ENCODE results near the gene EPB41.
"Not testable (repeated sequence)": the region's sequence is repeated elsewhere in the genome, so short reads cannot be mapped to it uniquely, and the experiment has no call there.

The EPB41 gene

GRCh38 chr1:28934676-28935075, 20.3 kb downstream of the EPB41 start:
- Histone ChIP-seq H3K9me3 (ENCODE audit: control insufficient read depth, insufficient read depth, low read length) (no peaks in the 10 kb centered on the region), H3K4me3 (ENCODE audit: low read depth, low read length) (no peak overlapping the region), H3K4me1 (ENCODE audit: control insufficient read depth, insufficient read depth, low read length) (no peaks in the 10 kb centered on the region), H3K9ac (ENCODE audit: low read depth, low read length) (no peak overlapping the region), H3K27me3 (ENCODE audit: control insufficient read depth, insufficient read depth, low read length) (no peaks in the 10 kb centered on the region), H3K36me3 (ENCODE audit: control insufficient read depth, insufficient read depth, low read length) (no peaks in the 10 kb centered on the region)

DNA sequence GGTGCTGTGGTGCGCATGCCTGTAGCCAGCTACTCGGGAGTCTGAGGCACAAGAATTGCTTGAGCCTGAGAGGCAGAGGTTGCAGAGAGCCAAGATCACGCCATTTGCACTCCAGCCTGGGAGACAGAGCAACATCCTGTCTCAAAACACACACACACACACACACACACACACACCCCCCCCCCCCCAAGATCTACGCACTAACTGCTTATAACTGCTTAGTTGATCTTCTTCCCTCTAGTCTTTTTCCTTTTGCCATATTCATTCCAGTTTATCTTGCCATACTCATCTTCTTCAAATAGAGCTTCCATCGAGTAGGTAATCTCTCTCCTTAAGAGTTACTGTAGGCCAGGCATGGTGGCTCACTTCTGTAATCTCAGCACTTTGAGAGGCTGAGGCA, 20.9 kb downstream of the EPB41 start:
- H3K27me3 ChIP-seq (ENCODE audit: control insufficient read depth, insufficient read depth, low read length): no peaks in the 10 kb centered on the region
- no peaks in the 10 kb centered on the region for H3K36me3 ChIP-seq (ENCODE audit: control insufficient read depth, insufficient read depth, low read length)

GRCh38 chr1:28936094-28936493, 21.7 kb downstream of the EPB41 start:
- H3K4me3 ChIP-seq (ENCODE audit: low read depth, low read length): no peak overlapping the region
- no peaks in the 10 kb centered on the region for H3K36me3 ChIP-seq (ENCODE audit: control insufficient read depth, insufficient read depth, low read length)
- no peak overlapping the region for H3K9ac ChIP-seq (ENCODE audit: low read depth, low read length)
- H3K4me1 ChIP-seq (ENCODE audit: control insufficient read depth, insufficient read depth, low read length): no peaks in the 10 kb centered on the region
- H3K9me3 ChIP-seq (ENCODE audit: control insufficient read depth, insufficient read depth, low read length): no peaks in the 10 kb centered on the region
- no peaks in the 10 kb centered on the region for H3K27me3 ChIP-seq (ENCODE audit: control insufficient read depth, insufficient read depth, low read length)

More for the DNA sequence above, 20.9 kb downstream of the EPB41 start:
- H3K9ac ChIP-seq (ENCODE audit: low read depth, low read length): no peak overlapping the region
- no peaks in the 10 kb centered on the region for H3K4me1 ChIP-seq (ENCODE audit: control insufficient read depth, insufficient read depth, low read length)
- H3K4me3 ChIP-seq (ENCODE audit: low read depth, low read length): no peak overlapping the region
- no peaks in the 10 kb centered on the region for H3K9me3 ChIP-seq (ENCODE audit: control insufficient read depth, insufficient read depth, low read length)

- no peaks in the 10 kb centered on the region for H3K27me3 ChIP-seq (ENCODE audit: control insufficient read depth, insufficient read depth, low read length)
- no peak overlapping the region for H3K9ac ChIP-seq (ENCODE audit: low read depth, low read length)
- H3K4me1 ChIP-seq (ENCODE audit: control insufficient read depth, insufficient read depth, low read length): no peaks in the 10 kb centered on the region
- H3K9me3 ChIP-seq (ENCODE audit: control insufficient read depth, insufficient read depth, low read length): no peaks in the 10 kb centered on the region
- H3K4me3 ChIP-seq (ENCODE audit: low read depth, low read length): no peak overlapping the region
- no peaks in the 10 kb centered on the region for H3K36me3 ChIP-seq (ENCODE audit: control insufficient read depth, insufficient read depth, low read length)
Observed at GRCh38 chr1:28936528-28936927, 22.2 kb downstream of the EPB41 start.

DNA sequence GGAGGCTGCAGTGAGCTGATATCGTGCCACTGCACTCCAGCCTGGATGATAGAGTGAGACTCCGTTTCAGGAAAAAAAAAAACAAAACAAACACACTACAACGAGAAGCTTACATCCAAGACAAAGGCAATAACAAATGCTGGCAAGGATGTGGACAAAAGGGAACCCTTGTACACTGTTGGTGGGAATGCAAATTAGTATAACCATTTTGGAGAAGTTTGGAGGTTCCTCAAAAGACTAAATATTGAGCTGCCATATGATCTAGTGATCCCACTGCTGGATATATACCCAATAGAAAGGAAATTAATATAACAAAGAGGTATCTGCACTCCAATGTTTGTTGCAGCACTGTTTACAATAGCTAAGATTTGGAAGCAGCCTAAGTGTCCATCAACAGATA, 29.2 kb downstream of the EPB41 start:
- not testable (repeated sequence) for H3K9me3 ChIP-seq (ENCODE audit: control insufficient read depth, insufficient read depth, low read length); H3K36me3 ChIP-seq (ENCODE audit: control insufficient read depth, insufficient read depth, low read length); H3K27me3 ChIP-seq (ENCODE audit: control insufficient read depth, insufficient read depth, low read length); H3K4me3 ChIP-seq (ENCODE audit: low read depth, low read length); H3K9ac ChIP-seq (ENCODE audit: low read depth, low read length); H3K4me1 ChIP-seq (ENCODE audit: control insufficient read depth, insufficient read depth, low read length)

GRCh38 chr1:28950006-28950405, 35.6 kb downstream of the EPB41 start:
- Histone ChIP-seq H3K4me1 (ENCODE audit: control insufficient read depth, insufficient read depth, low read length) (no peaks in the 10 kb centered on the region), H3K27me3 (ENCODE audit: control insufficient read depth, insufficient read depth, low read length) (no peaks in the 10 kb centered on the region), H3K9me3 (ENCODE audit: control insufficient read depth, insufficient read depth, low read length) (no peaks in the 10 kb centered on the region), H3K36me3 (ENCODE audit: control insufficient read depth, insufficient read depth, low read length) (no peaks in the 10 kb centered on the region), H3K4me3 (ENCODE audit: low read depth, low read length) (no peak overlapping the region), H3K9ac (ENCODE audit: low read depth, low read length) (no peak overlapping the region)

- H3K36me3 ChIP-seq (ENCODE audit: control insufficient read depth, insufficient read depth, low read length): no peaks in the 10 kb centered on the region
Observed at GRCh38 chr1:28950449-28950848, 36.1 kb downstream of the EPB41 start.

DNA sequence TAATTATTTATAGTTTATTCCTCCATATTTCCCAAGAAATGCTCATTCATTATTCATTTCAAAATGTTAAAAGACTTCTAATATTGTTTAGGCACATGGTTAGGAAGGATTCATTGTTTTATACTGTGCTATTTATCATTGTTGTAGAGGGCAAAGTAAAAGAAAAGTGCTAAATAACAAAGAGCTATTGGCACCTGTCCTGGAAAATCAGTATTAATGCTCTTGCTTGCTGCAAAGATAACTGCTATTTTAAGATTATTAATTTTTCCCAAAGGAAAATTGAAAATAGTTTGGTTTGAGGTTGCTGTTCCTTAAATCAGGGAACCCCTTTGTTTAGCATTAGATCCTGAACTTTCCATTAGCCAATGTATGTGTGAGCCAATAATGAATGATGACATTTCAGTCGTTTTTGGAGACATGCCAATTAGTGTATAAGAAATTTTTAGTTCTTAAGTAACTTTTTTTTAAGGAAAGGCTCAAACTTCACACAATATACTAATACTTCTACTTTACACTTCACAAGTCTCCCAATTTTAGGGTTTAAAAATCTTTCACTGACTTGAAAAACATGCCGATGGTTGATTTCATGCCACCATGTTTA, 39.9 kb downstream of the EPB41 start:
- no peaks in the 10 kb centered on the region for H3K27me3 ChIP-seq (ENCODE audit: control insufficient read depth, insufficient read depth, low read length)
- no peaks in the 10 kb centered on the region for H3K9me3 ChIP-seq (ENCODE audit: control insufficient read depth, insufficient read depth, low read length)
- no peak overlapping the region for H3K9ac ChIP-seq (ENCODE audit: low read depth, low read length)
- no peak overlapping the region for H3K4me3 ChIP-seq (ENCODE audit: low read depth, low read length)
- peaks cover 3% of the 10 kb centered on the region for H3K4me1 ChIP-seq (ENCODE audit: control insufficient read depth, insufficient read depth, low read length)
- H3K36me3 ChIP-seq (ENCODE audit: control insufficient read depth, insufficient read depth, low read length): no peaks in the 10 kb centered on the region

More at GRCh38 chr1:28950449-28950848, 36.1 kb downstream of the EPB41 start:
- Histone ChIP-seq H3K9me3 (ENCODE audit: control insufficient read depth, insufficient read depth, low read length) (no peaks in the 10 kb centered on the region), H3K4me3 (ENCODE audit: low read depth, low read length) (no peak overlapping the region), H3K9ac (ENCODE audit: low read depth, low read length) (no peak overlapping the region), H3K4me1 (ENCODE audit: control insufficient read depth, insufficient read depth, low read length) (no peaks in the 10 kb centered on the region), H3K27me3 (ENCODE audit: control insufficient read depth, insufficient read depth, low read length) (no peaks in the 10 kb centered on the region)

DNA sequence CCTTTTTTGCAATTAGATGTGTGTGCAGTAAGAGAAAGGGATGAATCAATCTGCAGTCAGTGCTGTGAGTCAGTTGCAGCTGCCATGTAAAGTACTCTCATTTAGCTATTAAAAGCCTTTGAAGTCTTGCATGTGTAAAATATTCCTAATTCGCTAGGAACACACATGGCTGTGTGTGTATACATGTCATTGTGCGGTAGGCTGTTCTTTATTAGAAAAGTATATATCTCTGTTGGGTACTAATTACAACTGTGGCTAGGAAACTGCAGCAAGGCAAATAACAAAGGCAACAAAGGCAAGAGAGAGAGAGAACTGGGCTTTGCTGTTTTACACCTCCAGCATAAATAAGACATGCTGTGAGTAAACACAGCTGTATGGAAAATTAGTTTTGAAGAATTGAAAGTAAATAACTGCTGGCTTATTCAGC, 41.7 kb downstream of the EPB41 start:
- no peak overlapping the region for H3K4me3 ChIP-seq (ENCODE audit: low read depth, low read length)
- no peaks in the 10 kb centered on the region for H3K27me3 ChIP-seq (ENCODE audit: control insufficient read depth, insufficient read depth, low read length)
- no peak overlapping the region for H3K9ac ChIP-seq (ENCODE audit: low read depth, low read length)
- H3K36me3 ChIP-seq (ENCODE audit: control insufficient read depth, insufficient read depth, low read length): no peaks in the 10 kb centered on the region
- peaks cover 3% of the 10 kb centered on the region for H3K4me1 ChIP-seq (ENCODE audit: control insufficient read depth, insufficient read depth, low read length)
- H3K9me3 ChIP-seq (ENCODE audit: control insufficient read depth, insufficient read depth, low read length): no peaks in the 10 kb centered on the region

GRCh38 chr1:28962114-28962831, 47.9 kb downstream of the EPB41 start:
- H3K9me3 ChIP-seq (ENCODE audit: control insufficient read depth, insufficient read depth, low read length); H3K27me3 ChIP-seq (ENCODE audit: control insufficient read depth, insufficient read depth, low read length); H3K4me1 ChIP-seq (ENCODE audit: control insufficient read depth, insufficient read depth, low read length); H3K9ac ChIP-seq (ENCODE audit: low read depth, low read length); H3K4me3 ChIP-seq (ENCODE audit: low read depth, low read length); H3K36me3 ChIP-seq (ENCODE audit: control insufficient read depth, insufficient read depth, low read length): not testable (repeated sequence)

GRCh38 chr1:28965271-28965870, 51.0 kb downstream of the EPB41 start:
- Histone ChIP-seq H3K9ac (ENCODE audit: low read depth, low read length) (no peak overlapping the region), H3K27me3 (ENCODE audit: control insufficient read depth, insufficient read depth, low read length) (no peaks in the 10 kb centered on the region), H3K9me3 (ENCODE audit: control insufficient read depth, insufficient read depth, low read length) (no peaks in the 10 kb centered on the region), H3K36me3 (ENCODE audit: control insufficient read depth, insufficient read depth, low read length) (no peaks in the 10 kb centered on the region), H3K4me1 (ENCODE audit: control insufficient read depth, insufficient read depth, low read length) (no peaks in the 10 kb centered on the region), H3K4me3 (ENCODE audit: low read depth, low read length) (no peak overlapping the region)

- no peak overlapping the region for H3K9ac ChIP-seq (ENCODE audit: low read depth, low read length)
- H3K36me3 ChIP-seq (ENCODE audit: control insufficient read depth, insufficient read depth, low read length): no peaks in the 10 kb centered on the region
- no peak overlapping the region for H3K4me3 ChIP-seq (ENCODE audit: low read depth, low read length)
- H3K9me3 ChIP-seq (ENCODE audit: control insufficient read depth, insufficient read depth, low read length): no peaks in the 10 kb centered on the region
- no peaks in the 10 kb centered on the region for H3K4me1 ChIP-seq (ENCODE audit: control insufficient read depth, insufficient read depth, low read length)
- no peaks in the 10 kb centered on the region for H3K27me3 ChIP-seq (ENCODE audit: control insufficient read depth, insufficient read depth, low read length)
Observed at GRCh38 chr1:28966617-28967016, 52.2 kb downstream of the EPB41 start.
